ENCODE data around the gene VSIG10. TPM values are rescaled to one million over a fixed set of nuclear protein-coding genes. Genes with fewer than 3 reads are reported as not detected.
"Not testable (repeated sequence)": the region's sequence is repeated elsewhere in the genome, so short reads cannot be mapped to it uniquely, and the experiment has no call there.

Gene VSIG10
- total and polyA plus RNA-seq, 4 donors = 15.7 to 22.5 (median 18.3) TPM

DNA sequence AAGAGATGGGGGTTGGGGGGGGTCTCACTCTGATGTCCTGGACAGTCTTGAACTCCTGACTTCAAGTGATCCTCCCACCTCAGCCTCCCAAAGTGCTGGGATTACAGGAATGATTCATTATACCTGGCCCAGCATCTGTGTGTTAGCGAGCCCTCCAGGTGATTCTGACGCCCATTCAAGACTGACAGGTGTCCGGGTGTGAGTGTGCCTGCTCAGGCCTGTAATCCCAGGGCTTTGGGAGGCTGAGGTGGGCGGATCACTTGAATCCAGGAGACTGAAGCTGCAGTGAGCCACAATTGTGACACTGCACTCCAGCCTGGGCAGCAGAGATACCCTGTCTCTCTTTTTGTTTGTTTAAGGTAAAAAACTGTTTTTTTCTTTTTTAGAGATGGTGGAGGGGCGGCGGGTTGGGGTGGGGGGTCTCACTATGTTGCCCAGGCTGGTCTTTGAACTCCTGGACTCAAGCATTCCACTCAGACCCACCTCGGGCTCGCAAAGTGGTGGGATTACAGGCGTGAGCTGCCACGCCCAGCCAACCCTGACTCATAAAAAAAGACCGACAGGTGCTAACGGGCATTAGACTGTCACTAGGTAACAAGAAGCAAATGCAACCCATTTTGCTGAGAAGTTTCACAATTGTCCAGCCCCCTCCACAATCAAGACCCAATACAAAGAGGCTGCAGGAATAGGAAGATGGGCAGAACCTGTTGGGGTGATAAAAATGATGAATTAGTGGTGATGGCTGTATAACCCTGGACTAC is 4.7 kb downstream of the VSIG10 start:
- H3K9me3 ChIP-seq (ENCODE audit: control insufficient read depth, insufficient read depth, low read length) = no peaks in the 10 kb centered on the region
- no peak overlapping the region for H3K4me3 ChIP-seq (ENCODE audit: low read depth, low read length)
- peaks cover 5% of the 10 kb centered on the region for H3K36me3 ChIP-seq (ENCODE audit: control insufficient read depth, insufficient read depth, low read length)
- H3K4me1 ChIP-seq (ENCODE audit: control insufficient read depth, insufficient read depth, low read length) = peaks cover 14% of the 10 kb centered on the region
- peaks cover 7% of the 10 kb centered on the region for H3K27me3 ChIP-seq (ENCODE audit: control insufficient read depth, insufficient read depth, low read length)
- no peak overlapping the region for H3K27ac ChIP-seq (ENCODE audit: low read depth, low read length)
- no peak for DNase-seq (ENCODE audit: low read depth in 4 of 6, low spot score in 6 of 6)
- 87% methylated on average over 7 of the region's 12 CpGs for WGBS (ENCODE audit: insufficient coverage)

DNA sequence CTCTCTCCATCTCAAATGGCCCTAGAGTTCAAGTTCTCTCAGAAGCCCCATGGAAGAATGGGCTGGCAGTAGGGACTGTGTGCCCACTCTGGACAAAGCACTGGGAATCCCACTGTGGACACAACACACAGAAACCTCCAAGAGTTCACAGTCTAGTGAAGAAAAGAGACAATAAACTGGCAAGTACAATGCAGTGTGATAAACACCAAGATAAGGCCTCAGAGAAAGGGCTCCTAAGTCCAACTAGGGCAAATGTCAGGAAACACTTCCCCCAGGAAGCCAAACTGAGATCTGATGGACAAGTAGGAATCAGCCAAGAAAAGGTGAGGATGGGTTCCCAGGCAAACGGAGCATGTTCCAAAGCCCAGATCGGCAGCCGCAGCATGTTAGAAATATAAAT is 5.4 kb downstream of the VSIG10 start:
- WGBS (ENCODE audit: insufficient coverage) = no CpG with 5 or more reads among the region's 3 CpGs
- peaks cover 5% of the 10 kb centered on the region for H3K36me3 ChIP-seq (ENCODE audit: control insufficient read depth, insufficient read depth, low read length)
- peaks cover 7% of the 10 kb centered on the region for H3K27me3 ChIP-seq (ENCODE audit: control insufficient read depth, insufficient read depth, low read length)
- no peaks in the 10 kb centered on the region for H3K9me3 ChIP-seq (ENCODE audit: control insufficient read depth, insufficient read depth, low read length)
- H3K4me1 ChIP-seq (ENCODE audit: control insufficient read depth, insufficient read depth, low read length) = peaks cover 13% of the 10 kb centered on the region
- DNase-seq (ENCODE audit: low read depth in 4 of 6, low spot score in 6 of 6) = no peak
- H3K4me3 ChIP-seq (ENCODE audit: low read depth, low read length) = no peak overlapping the region
- no peak overlapping the region for H3K27ac ChIP-seq (ENCODE audit: low read depth, low read length)

DNA sequence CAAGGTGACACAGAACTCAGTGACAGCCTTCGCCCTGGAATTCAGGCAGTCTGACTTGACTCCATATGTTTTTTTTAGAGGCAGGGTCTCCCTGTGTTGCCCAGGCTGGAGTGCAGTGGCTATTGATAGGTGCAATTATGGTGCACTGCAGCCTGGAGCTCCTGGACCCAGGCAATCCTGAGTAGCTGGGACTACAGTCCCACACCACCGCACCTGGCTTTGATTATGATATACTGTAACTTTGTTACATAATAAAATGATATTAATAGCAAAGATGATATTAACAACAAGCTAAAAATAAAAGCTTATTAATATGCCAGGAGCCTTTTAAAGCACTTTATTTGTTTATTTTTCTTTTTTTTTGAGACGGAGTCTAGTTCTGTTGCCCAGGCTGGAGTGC is 9.8 kb downstream of the VSIG10 start:
- H3K27ac ChIP-seq (ENCODE audit: low read depth, low read length) = no peak overlapping the region
- no peak for DNase-seq (ENCODE audit: low read depth in 4 of 6, low spot score in 6 of 6)
- H3K27me3 ChIP-seq (ENCODE audit: control insufficient read depth, insufficient read depth, low read length) = no peaks in the 10 kb centered on the region
- H3K36me3 ChIP-seq (ENCODE audit: control insufficient read depth, insufficient read depth, low read length) = peaks cover 5% of the 10 kb centered on the region
- no peak overlapping the region for H3K4me3 ChIP-seq (ENCODE audit: low read depth, low read length)
- no peaks in the 10 kb centered on the region for H3K9me3 ChIP-seq (ENCODE audit: control insufficient read depth, insufficient read depth, low read length)
- no peaks in the 10 kb centered on the region for H3K4me1 ChIP-seq (ENCODE audit: control insufficient read depth, insufficient read depth, low read length)
- WGBS (ENCODE audit: insufficient coverage) = 83% methylated on average over 1 of the region's 3 CpGs

DNA sequence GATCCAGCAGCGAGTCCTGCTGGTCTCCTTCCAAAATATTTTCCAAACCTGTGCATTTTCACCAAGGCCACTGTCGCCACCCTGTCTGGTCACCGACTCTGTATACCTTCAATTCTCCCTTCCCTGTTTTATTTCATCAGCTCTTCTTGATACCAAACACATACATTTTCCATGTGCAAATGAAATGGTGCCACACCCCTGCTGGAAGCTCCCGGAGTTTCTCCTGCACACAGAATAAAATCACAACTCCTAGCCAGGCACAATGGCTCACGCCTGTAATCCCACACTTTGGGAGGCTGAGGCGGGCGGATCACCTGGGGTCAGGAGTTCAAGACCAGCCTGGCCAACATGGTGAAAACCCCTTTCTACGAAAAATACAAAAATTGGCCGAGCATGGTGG is 14.0 kb downstream of the VSIG10 start:
- Histone ChIP-seq H3K36me3 (ENCODE audit: control insufficient read depth, insufficient read depth, low read length) (no peaks in the 10 kb centered on the region), H3K27me3 (ENCODE audit: control insufficient read depth, insufficient read depth, low read length) (no peaks in the 10 kb centered on the region), H3K4me3 (ENCODE audit: low read depth, low read length) (no peak overlapping the region), H3K27ac (ENCODE audit: low read depth, low read length) (no peak overlapping the region), H3K9me3 (ENCODE audit: control insufficient read depth, insufficient read depth, low read length) (no peaks in the 10 kb centered on the region), H3K4me1 (ENCODE audit: control insufficient read depth, insufficient read depth, low read length) (no peaks in the 10 kb centered on the region)
- WGBS (ENCODE audit: insufficient coverage) = 85% methylated on average over 9 of the region's 9 CpGs
- no peak for DNase-seq (ENCODE audit: low read depth in 4 of 6, low spot score in 6 of 6)

DNA sequence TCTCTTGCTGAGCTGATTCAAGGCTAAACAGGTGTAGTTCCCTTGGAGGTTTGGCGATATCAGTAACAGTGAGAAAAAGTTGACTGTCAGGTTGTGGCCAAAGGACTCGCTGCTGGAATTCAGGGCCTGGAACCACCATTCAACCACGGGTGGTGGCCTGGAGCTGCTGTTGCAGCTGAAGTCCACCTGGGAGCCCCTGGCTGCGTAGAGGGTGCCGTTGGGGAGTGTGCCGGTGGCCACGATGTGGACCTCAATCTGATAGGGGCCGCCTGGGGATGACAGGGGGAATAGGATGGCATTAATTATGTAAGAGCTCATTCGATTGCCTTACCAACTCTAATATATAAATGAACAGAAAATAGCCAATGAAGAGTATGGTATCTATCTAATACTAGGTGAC is 21.6 kb downstream of the VSIG10 start:
- no peak overlapping the region for H3K27ac ChIP-seq (ENCODE audit: low read depth, low read length)
- DNase-seq (ENCODE audit: low read depth in 4 of 6, low spot score in 6 of 6) = no peak
- H3K36me3 ChIP-seq (ENCODE audit: control insufficient read depth, insufficient read depth, low read length) = peaks cover 8% of the 10 kb centered on the region
- WGBS (ENCODE audit: insufficient coverage) = 79% methylated on average over 5 of the region's 9 CpGs
- no peak overlapping the region for H3K4me3 ChIP-seq (ENCODE audit: low read depth, low read length)
- H3K27me3 ChIP-seq (ENCODE audit: control insufficient read depth, insufficient read depth, low read length) = no peaks in the 10 kb centered on the region
- no peaks in the 10 kb centered on the region for H3K9me3 ChIP-seq (ENCODE audit: control insufficient read depth, insufficient read depth, low read length)
- H3K4me1 ChIP-seq (ENCODE audit: control insufficient read depth, insufficient read depth, low read length) = no peaks in the 10 kb centered on the region

DNA sequence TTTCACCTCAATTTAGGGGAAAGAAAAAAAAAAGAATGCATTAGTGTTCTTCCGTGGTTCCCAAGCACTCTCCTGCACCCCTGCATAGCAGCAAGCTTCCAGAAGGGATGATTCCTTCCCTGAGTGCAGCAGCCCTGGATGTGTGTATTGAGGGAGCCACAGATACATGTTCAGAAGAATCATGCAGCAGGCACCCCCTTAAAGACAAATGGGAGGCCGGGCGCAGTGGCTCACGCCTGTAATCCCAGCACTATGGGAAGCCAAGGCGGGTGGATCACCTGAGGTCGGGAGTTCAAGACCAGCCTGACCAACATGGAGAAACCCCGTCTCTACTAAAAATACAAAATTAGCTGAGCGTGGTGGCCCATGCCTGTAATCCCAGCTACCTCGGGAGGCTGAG is 22.3 kb downstream of the VSIG10 start:
- H3K27me3 ChIP-seq (ENCODE audit: control insufficient read depth, insufficient read depth, low read length); H3K4me3 ChIP-seq (ENCODE audit: low read depth, low read length); DNase-seq (ENCODE audit: low read depth in 4 of 6, low spot score in 6 of 6); H3K36me3 ChIP-seq (ENCODE audit: control insufficient read depth, insufficient read depth, low read length); H3K4me1 ChIP-seq (ENCODE audit: control insufficient read depth, insufficient read depth, low read length); H3K9me3 ChIP-seq (ENCODE audit: control insufficient read depth, insufficient read depth, low read length); H3K27ac ChIP-seq (ENCODE audit: low read depth, low read length): not testable (repeated sequence)
- WGBS (ENCODE audit: insufficient coverage) = 94% methylated on average over 6 of the region's 9 CpGs

DNA sequence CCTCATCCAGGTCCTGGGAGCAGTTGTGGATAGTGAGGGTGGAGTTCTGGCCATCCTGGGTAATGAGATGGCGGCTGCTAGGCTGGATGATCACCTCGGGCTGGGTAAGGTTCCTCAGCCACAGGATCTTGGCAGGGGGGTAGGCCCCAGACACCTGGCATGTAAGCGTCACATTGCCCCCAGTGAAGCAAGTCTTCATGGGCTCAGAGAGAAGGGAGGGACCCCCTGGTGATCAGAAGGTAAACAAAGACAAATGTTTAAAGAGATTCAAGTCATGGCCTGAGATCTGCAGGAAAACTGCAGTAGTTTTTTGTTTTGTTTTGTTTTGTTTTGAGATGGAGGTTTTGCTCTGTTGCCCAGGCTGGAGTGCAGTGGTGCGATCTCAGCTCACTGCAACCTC is 30.0 kb downstream of the VSIG10 start:
- Histone ChIP-seq H3K36me3 (ENCODE audit: control insufficient read depth, insufficient read depth, low read length) (no peaks in the 10 kb centered on the region), H3K9me3 (ENCODE audit: control insufficient read depth, insufficient read depth, low read length) (no peaks in the 10 kb centered on the region), H3K27me3 (ENCODE audit: control insufficient read depth, insufficient read depth, low read length) (no peaks in the 10 kb centered on the region), H3K4me3 (ENCODE audit: low read depth, low read length) (no peak overlapping the region), H3K4me1 (ENCODE audit: control insufficient read depth, insufficient read depth, low read length) (no peaks in the 10 kb centered on the region), H3K27ac (ENCODE audit: low read depth, low read length) (no peak overlapping the region)
- WGBS (ENCODE audit: insufficient coverage) = 78% methylated on average over 4 of the region's 4 CpGs
- DNase-seq (ENCODE audit: low read depth in 4 of 6, low spot score in 6 of 6) = no peak

DNA sequence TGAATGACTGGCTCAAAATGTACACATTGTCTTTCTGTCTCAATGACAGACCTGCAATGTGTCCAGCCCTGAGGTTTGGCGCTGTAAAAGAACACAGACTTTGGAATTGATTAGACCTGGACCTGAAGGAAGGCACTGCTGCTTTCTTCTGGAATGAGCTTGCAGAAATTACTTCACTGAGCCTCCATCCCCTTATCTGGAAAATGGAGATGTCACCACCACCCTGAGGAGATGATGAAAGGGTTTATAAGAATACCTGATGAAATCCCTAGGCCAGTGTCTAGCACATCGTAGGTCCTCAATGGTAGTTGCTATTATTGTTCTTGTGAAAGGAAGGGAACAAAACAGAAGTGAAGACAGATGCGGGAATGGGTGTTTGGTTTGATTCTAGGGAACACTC is 33.2 kb downstream of the VSIG10 start:
- no peaks in the 10 kb centered on the region for H3K4me1 ChIP-seq (ENCODE audit: control insufficient read depth, insufficient read depth, low read length)
- H3K27ac ChIP-seq (ENCODE audit: low read depth, low read length) = no peak overlapping the region
- 94% methylated on average over 2 of the region's 3 CpGs for WGBS (ENCODE audit: insufficient coverage)
- DNase-seq (ENCODE audit: low read depth in 4 of 6, low spot score in 6 of 6) = no peak
- H3K9me3 ChIP-seq (ENCODE audit: control insufficient read depth, insufficient read depth, low read length) = no peaks in the 10 kb centered on the region
- no peak overlapping the region for H3K4me3 ChIP-seq (ENCODE audit: low read depth, low read length)
- no peaks in the 10 kb centered on the region for H3K36me3 ChIP-seq (ENCODE audit: control insufficient read depth, insufficient read depth, low read length)
- no peaks in the 10 kb centered on the region for H3K27me3 ChIP-seq (ENCODE audit: control insufficient read depth, insufficient read depth, low read length)

DNA sequence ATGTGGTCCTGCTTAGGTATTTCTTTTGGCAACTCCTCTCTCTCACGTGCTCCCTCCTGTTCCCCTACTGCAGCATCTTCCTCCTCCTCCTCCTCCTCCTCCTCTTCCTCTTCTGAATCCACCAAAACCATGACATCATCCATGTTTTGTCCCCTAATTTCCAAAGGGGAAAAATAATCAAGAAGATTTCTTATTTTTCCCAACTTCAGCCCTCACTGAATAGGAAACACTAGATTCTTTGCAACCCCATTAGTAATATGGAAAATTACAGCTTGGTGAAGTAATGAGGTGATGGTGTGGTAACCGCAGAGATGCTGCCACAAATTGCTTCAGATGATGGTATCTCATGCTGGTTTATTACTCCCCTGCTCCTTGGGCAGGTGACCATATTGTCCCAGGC is 35.4 kb downstream of the VSIG10 start:
- Histone ChIP-seq H3K9me3 (ENCODE audit: control insufficient read depth, insufficient read depth, low read length) (no peaks in the 10 kb centered on the region), H3K27me3 (ENCODE audit: control insufficient read depth, insufficient read depth, low read length) (no peaks in the 10 kb centered on the region), H3K27ac (ENCODE audit: low read depth, low read length) (no peak overlapping the region), H3K4me1 (ENCODE audit: control insufficient read depth, insufficient read depth, low read length) (no peaks in the 10 kb centered on the region), H3K4me3 (ENCODE audit: low read depth, low read length) (no peak overlapping the region), H3K36me3 (ENCODE audit: control insufficient read depth, insufficient read depth, low read length) (no peaks in the 10 kb centered on the region)
- WGBS (ENCODE audit: insufficient coverage) = 75% methylated on average over 1 of the region's 2 CpGs
- DNase-seq (ENCODE audit: low read depth in 4 of 6, low spot score in 6 of 6) = peak in 1 of 6 donors; percentile 21

DNA sequence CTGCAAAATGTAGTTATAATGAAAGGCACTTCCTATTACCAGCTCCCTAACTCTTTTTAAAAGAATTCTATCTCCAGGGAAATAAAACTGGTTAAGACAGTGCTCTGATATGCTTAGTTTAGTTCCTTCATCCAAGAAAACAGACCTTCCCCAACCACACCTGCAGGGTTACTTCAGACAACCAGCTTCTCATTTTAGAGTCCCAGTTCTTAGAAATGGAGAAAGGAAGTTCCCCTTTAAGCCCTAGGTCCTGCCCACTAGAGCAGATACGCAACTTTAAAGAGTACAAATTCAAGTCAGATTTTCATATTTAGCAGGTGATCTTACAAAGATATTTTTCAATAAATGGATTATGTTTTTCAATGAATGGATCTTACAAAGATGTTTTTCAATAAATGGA is 38.4 kb downstream of the VSIG10 start:
- no peaks in the 10 kb centered on the region for H3K9me3 ChIP-seq (ENCODE audit: control insufficient read depth, insufficient read depth, low read length)
- H3K4me1 ChIP-seq (ENCODE audit: control insufficient read depth, insufficient read depth, low read length) = peaks cover 15% of the 10 kb centered on the region
- DNase-seq (ENCODE audit: low read depth in 4 of 6, low spot score in 6 of 6) = no peak
- WGBS (ENCODE audit: insufficient coverage) = no CpG with 5 or more reads among the region's 1 CpG
- H3K27ac ChIP-seq (ENCODE audit: low read depth, low read length) = no peak overlapping the region
- no peaks in the 10 kb centered on the region for H3K27me3 ChIP-seq (ENCODE audit: control insufficient read depth, insufficient read depth, low read length)
- no peak overlapping the region for H3K4me3 ChIP-seq (ENCODE audit: low read depth, low read length)
- no peaks in the 10 kb centered on the region for H3K36me3 ChIP-seq (ENCODE audit: control insufficient read depth, insufficient read depth, low read length)

Data from spinal cord (tissue), 10 donors.